Ovary (tissue), 9 donors: ENCODE results near the gene RASGRP1. TPM values are rescaled to one million over a fixed set of nuclear protein-coding genes. Genes with fewer than 3 reads are reported as not detected.

Source experiments
- DNase-seq, 5 donors: peaks; one replicate each; pipeline ENCODE4 v3.0.0-alpha.2; 2019 to 2020
- H3K27ac ChIP-seq, 2 donors: fragments of 200-600 bp; one replicate each; pipeline versions ENCODE4 v1.5.1 to v1.8.0; 2019 to 2022
- H3K27me3 ChIP-seq: fragments of 200-600 bp; one replicate; pipeline ENCODE4 v1.8.0; 2022
- H3K36me3 ChIP-seq: fragments of 200-600 bp; sonication (generic); one replicate; pipeline ENCODE4 v1.5.1; 2019
- H3K4me1 ChIP-seq: one replicate; pipeline ENCODE4 v1.8.1; 2013; ENCODE audit warnings: mild to moderate bottlenecking, moderate library complexity; ENCODE audit not compliant: insufficient read depth
- H3K4me3 ChIP-seq: fragments of 200-600 bp; sonication (generic); one replicate; pipeline ENCODE4 v1.5.1; 2017
- H3K9me3 ChIP-seq, 2 donors: fragments of 200-600 bp in 1 of 2; sonication (generic) in 1 of 2; one replicate each; pipeline versions ENCODE4 v1.5.1 to v1.8.1; 2013 to 2019; ENCODE audit warnings: mild to moderate bottlenecking in 1 of 2, moderate library complexity in 1 of 2
- EP300 ChIP-seq: sonication (generic); formaldehyde crosslinking; IDR thresholded peaks from one replicate; pipeline ENCODE4 v1.6.1; 2017; ENCODE audit warnings: antibody characterized with exemption
- POLR2A ChIP-seq: fragments of 450-650 bp; IDR thresholded peaks from one replicate; pipeline ENCODE4 v1.6.1; 2017; ENCODE audit warnings: antibody characterized with exemption, mild to moderate bottlenecking, moderate library complexity
- WGBS, 3 donors: extraction: QIAGEN DNeasy Blood & Tissue Kit in 1 of 3; methylation state at CpG; one replicate each; pipeline versions ENCODE4 v1.1.5 to v1.1.7; 2013 to 2017; 5-methylcytosine and 5-hydroxymethylcytosine counted together
- intact Hi-C, 4 donors: fragments of 100-400 bp; cut with DNase I; formaldehyde crosslinking; loops; one replicate each; pipeline versions ENCODE4 v1.11.0 to v1.15.1; 2022 to 2023
- polyA plus RNA-seq, 2 donors: library from polyadenylated mRNA; stranded (reverse); fragments of 200-250 nt in 1 of 2; fragments of 350-450 nt in 1 of 2; fragmentation: Illumina TruSeq in 1 of 2; extraction: RNeasy Lipid Tissue Mini Kit (QIAGEN cat#74804) in 1 of 2; gene quantifications; one replicate each; pipeline ENCODE4 v1.2.3, GENCODE V29; 2013 to 2014
- total RNA-seq, 7 donors: library from RNA; depleted of rRNA in 2 of 7; stranded (reverse); fragments of >200 nt in 2 of 7; fragmentation: NEBNext Ultra II Directional in 3 of 7; extraction: Animal tissue kit (Norgen Biotek cat#: 25700) in 3 of 7; gene quantifications; one replicate each; pipeline versions ENCODE4 v1.1.0 to v1.2.4, GENCODE V29; 2016 to 2023
- TF ChIP-seq, protein P1 (sequence below), 3 donors: fragments of 450-650 bp in 2 of 3; fragments of 200-600 bp in 1 of 3; IDR thresholded peaks; one replicate each; pipeline versions ENCODE4 v1.5.1 to v1.8.0; 2016 to 2022; ENCODE audit warnings: antibody characterized with exemption in 3 of 3, mild to moderate bottlenecking in 1 of 3
- donor health status: DM: no; HTN: no; CAD: no; lungs with moderate emphysema.
- donor health status: DM: no; HTN: no; CAD: no.
- donor health status: Bipolar disorder and iron deficiency.
- donor health status: DM: yes; HTN: yes; CAD: no.
- donor health status: DM: no; HTN: no; CAD: no.
- donor health status: DM: yes; HTN: yes; CAD: no.

RASGRP1 gene
- total and polyA plus RNA-seq, 9 donors, result 0.13 to 15.5 (median 1.0) TPM

- no peak overlapping the region for H3K27ac ChIP-seq
- H3K36me3 ChIP-seq, result no peaks in the 10 kb centered on the region
- H3K27me3 ChIP-seq, result no peaks in the 10 kb centered on the region
- H3K9me3 ChIP-seq, result no peaks in the 10 kb centered on the region
- TF ChIP-seq, protein P1, sequence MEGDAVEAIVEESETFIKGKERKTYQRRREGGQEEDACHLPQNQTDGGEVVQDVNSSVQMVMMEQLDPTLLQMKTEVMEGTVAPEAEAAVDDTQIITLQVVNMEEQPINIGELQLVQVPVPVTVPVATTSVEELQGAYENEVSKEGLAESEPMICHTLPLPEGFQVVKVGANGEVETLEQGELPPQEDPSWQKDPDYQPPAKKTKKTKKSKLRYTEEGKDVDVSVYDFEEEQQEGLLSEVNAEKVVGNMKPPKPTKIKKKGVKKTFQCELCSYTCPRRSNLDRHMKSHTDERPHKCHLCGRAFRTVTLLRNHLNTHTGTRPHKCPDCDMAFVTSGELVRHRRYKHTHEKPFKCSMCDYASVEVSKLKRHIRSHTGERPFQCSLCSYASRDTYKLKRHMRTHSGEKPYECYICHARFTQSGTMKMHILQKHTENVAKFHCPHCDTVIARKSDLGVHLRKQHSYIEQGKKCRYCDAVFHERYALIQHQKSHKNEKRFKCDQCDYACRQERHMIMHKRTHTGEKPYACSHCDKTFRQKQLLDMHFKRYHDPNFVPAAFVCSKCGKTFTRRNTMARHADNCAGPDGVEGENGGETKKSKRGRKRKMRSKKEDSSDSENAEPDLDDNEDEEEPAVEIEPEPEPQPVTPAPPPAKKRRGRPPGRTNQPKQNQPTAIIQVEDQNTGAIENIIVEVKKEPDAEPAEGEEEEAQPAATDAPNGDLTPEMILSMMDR (IDR thresholded peaks at IDR 0.05), result no peak
- no peak overlapping the region for H3K4me3 ChIP-seq
- no peaks in the 10 kb centered on the region for H3K4me1 ChIP-seq
- intact Hi-C loops, result no loop called here
- no peak for DNase-seq
- WGBS, 3 donors, result 95 to 99% (median 96%) methylated on average over 3 of the region's 3 CpGs
These were observed 82.9 kb downstream of the RASGRP1 start for GRCh38 chr15:38481761-38482160.

DNA sequence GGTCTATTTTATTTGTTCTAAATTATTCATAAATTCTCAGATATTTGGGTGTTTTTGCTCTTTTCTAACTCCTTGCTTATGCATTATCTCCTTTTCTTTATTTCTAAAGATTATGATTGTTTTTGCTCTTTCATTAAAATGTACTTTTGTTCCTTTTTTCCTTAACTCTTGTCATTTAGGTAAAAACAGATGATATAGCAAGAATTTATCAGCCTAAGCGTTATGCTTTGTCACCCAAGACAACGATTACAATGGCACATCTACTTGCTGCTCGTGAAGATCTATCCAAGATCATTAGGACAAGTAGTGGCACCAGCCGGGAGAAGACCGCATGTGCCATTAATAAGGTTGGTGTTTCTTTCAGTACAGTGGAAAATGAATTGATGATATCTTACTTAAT, 83.5 kb downstream of the RASGRP1 start:
- Histone ChIP-seq H3K27ac (no peak overlapping the region), H3K4me1 (no peaks in the 10 kb centered on the region), H3K36me3 (no peaks in the 10 kb centered on the region), H3K9me3 (no peaks in the 10 kb centered on the region), H3K27me3 (no peaks in the 10 kb centered on the region), H3K4me3 (no peak overlapping the region)
- TF ChIP-seq EP300 (no peak), POLR2A (no peak)
- TF ChIP-seq, protein P1 (IDR thresholded peaks at IDR 0.05), result no peak
- intact Hi-C loops, result no loop called here
- DNase-seq, result no peak
- 93 to 96% (median 93%) methylated on average over 5 of the region's 5 CpGs for WGBS, 3 donors

- no peaks in the 10 kb centered on the region for H3K9me3 ChIP-seq
- H3K27me3 ChIP-seq, result no peaks in the 10 kb centered on the region
- no peak for TF ChIP-seq POLR2A
- TF ChIP-seq, protein P1 (IDR thresholded peaks at IDR 0.05), result no peak
- no peak for TF ChIP-seq EP300
- H3K4me3 ChIP-seq, result no peak overlapping the region
- no peak for DNase-seq
- 97 to 99% (median 98%) methylated on average over 1 of the region's 1 CpG for WGBS, 3 donors
- intact Hi-C loops, result no loop called here
- no peaks in the 10 kb centered on the region for H3K4me1 ChIP-seq
- H3K27ac ChIP-seq, result no peak overlapping the region
- H3K36me3 ChIP-seq, result no peaks in the 10 kb centered on the region
These were observed 84.9 kb downstream of the RASGRP1 start for GRCh38 chr15:38479756-38480155.

DNA sequence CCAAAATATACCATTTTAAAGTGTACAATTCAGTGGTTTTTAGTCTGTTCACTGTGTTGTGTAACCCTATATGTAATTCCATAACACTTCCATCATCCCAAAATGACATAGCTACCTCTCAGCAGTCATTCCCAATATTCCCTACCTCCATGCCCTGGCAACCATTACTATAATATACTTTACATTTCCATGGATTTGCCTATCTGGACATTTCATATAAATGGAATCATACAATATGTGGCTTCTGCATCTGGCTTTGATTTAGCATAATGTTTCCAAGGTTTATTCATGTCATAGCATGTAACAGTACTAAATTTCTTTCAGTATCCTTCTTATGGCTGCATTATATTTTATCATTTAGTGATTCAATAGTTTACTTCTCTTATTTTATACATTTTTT, 85.3 kb downstream of the RASGRP1 start:
- Histone ChIP-seq H3K27ac (no peak overlapping the region), H3K27me3 (no peaks in the 10 kb centered on the region), H3K36me3 (no peaks in the 10 kb centered on the region), H3K9me3 (no peaks in the 10 kb centered on the region), H3K4me1 (no peaks in the 10 kb centered on the region), H3K4me3 (no peak overlapping the region)
- TF ChIP-seq POLR2A (no peak), EP300 (no peak)
- TF ChIP-seq, protein P1 (IDR thresholded peaks at IDR 0.05), result no peak
- intact Hi-C loops, result no loop called here
- DNase-seq, result no peak

- TF ChIP-seq EP300, result no peak
- TF ChIP-seq, protein P1 (IDR thresholded peaks at IDR 0.05), result no peak
- TF ChIP-seq POLR2A, result no peak
- Histone ChIP-seq H3K36me3 (no peaks in the 10 kb centered on the region), H3K4me1 (no peaks in the 10 kb centered on the region), H3K4me3 (no peak overlapping the region), H3K27me3 (no peaks in the 10 kb centered on the region), H3K9me3 (no peaks in the 10 kb centered on the region), H3K27ac (no peak overlapping the region)
- intact Hi-C loops, result no loop called here
- DNase-seq, result no peak
- WGBS, 3 donors, result 48 to 50% (median 50%) methylated on average over 4 of the region's 4 CpGs
These were observed 87.0 kb downstream of the RASGRP1 start for GRCh38 chr15:38477637-38478036.
